ENCODE results near the gene SYNE2. TPM values are rescaled to one million over a fixed set of nuclear protein-coding genes. Genes with fewer than 3 reads are reported as not detected.

The SYNE2 gene
- total and polyA plus RNA-seq, 10 of the 15 experiments (the other 5 are each of a cell fraction or from before 2014, with no cell fraction given) = 2.1 to 52.7 (median 38.1) TPM

- TF ChIP-seq ATF3 (IDR thresholded peaks at IDR 0.05; ENCODE audit: borderline replicate concordance, extremely low read depth, low read depth, low read length) (no peak), ESRRA (IDR thresholded peaks at IDR 0.05; ENCODE audit: low read length) (no peak), PAX5 (IDR thresholded peaks at IDR 0.05; ENCODE audit: borderline replicate concordance, low read depth, low read length) (no peak)
These were observed 7.3 kb downstream of the SYNE2 start (continued) for GRCh38 chr14:63860146-63860545.

- ATAC-seq = no peak
- Histone ChIP-seq H3K9me3 (replicated peaks; ENCODE audit: control insufficient read depth, insufficient read depth, low read length) (no peaks in the 10 kb centered on the region), H2AFZ (ENCODE audit: control insufficient read depth, low read depth, low read length) (no peak overlapping the region; the same call in 1 of the 2 replicates), H3K9ac (ENCODE audit: control insufficient read depth, insufficient read depth, low read length) (no peak overlapping the region), H3K79me2 (ENCODE audit: control insufficient read depth, insufficient read depth, low read length) (peaks cover 70% of the 10 kb centered on the region), H3K27ac (ENCODE audit: control insufficient read depth, insufficient read depth) (0 out of 2 replicates have a peak overlapping the region, but pooled peaks have one; percentile 74), H3K4me3 (no peak overlapping the region), H3K36me3 (ENCODE audit: control insufficient read depth in 2 of 2, insufficient read depth in 2 of 2, low read length in 1 of 2) (no peaks in the 10 kb centered on the region), H4K20me1 (ENCODE audit: control insufficient read depth, insufficient read depth) (no peaks in the 10 kb centered on the region), H3K27me3 (replicated peaks in 1 of 2; ENCODE audit: control insufficient read depth in 2 of 2, insufficient read depth in 2 of 2, low read length in 1 of 2) (no peaks in the 10 kb centered on the region), H3K4me2 (ENCODE audit: control insufficient read depth, insufficient read depth) (peak overlapping the region; percentile 24), H3K4me1 (ENCODE audit: control insufficient read depth, insufficient read depth, low read length) (peaks cover 37% of the 10 kb centered on the region)
- TF ChIP-seq CTCF (IDR thresholded peaks at IDR 0.05 in 2 of 3, conservative IDR thresholded peaks at IDR 0.05 in 1 of 3; ENCODE audit: control insufficient read depth in 2 of 3, extremely low read depth in 1 of 3, insufficient read depth in 1 of 3, low read depth in 3 of 3, low read length in 3 of 3) (no peak), TARDBP (IDR thresholded peaks at IDR 0.05; ENCODE audit: borderline replicate concordance) (no peak), TBL1XR1 (IDR thresholded peaks at IDR 0.05; ENCODE audit: low read depth, low read length) (no peak), IRF3 (IDR thresholded peaks at IDR 0.05) (no peak), ZNF217 (IDR thresholded peaks at IDR 0.05) (no peak), TCF3 (IDR thresholded peaks at IDR 0.05; ENCODE audit: borderline replicate concordance, insufficient read depth, low read depth, low read length) (no peak), RELA (IDR thresholded peaks at IDR 0.05; ENCODE audit: borderline replicate concordance, partially characterized antibody) (no peak), KLF5 (IDR thresholded peaks at IDR 0.05; ENCODE audit: partially characterized antibody) (no peak), SPI1 (IDR thresholded peaks at IDR 0.05; ENCODE audit: borderline replicate concordance, insufficient read depth, low read depth, low read length) (no peak), IKZF1 (conservative IDR thresholded peaks at IDR 0.05) (no peak), YY1 (IDR thresholded peaks at IDR 0.05; ENCODE audit: low read depth, low read length) (no peak), NR2C1 (IDR thresholded peaks at IDR 0.05) (no peak)
- intact Hi-C loops (cut with micrococcal nuclease; ENCODE audit: unreplicated experiment) = loop anchor here (10.0 kb wide), 1 partner anchor 137 kb away; the partner anchor contains the start of gene SGPP1
- in situ Hi-C loops (cut with MboI) = no loop called here
- no peak for DNase-seq (ENCODE audit: low read depth, low spot score)
- ChIA-PET RAD21 (ENCODE audit: unreplicated experiment) (no interaction called here), CTCF (no interaction called here), SMC1A (ENCODE audit: uncharacterized antibody, unreplicated experiment) (no interaction called here), POLR2A (no interaction called here)
- 78% methylated on average over 8 of the region's 8 CpGs for whole genome bisulfite sequencing (ENCODE audit: insufficient coverage, insufficient replicate concordance, low lambda C conversion rate, missing lambda C conversion rate)
- BruUV-seq (replicated peaks) = no TSS peak
- FAIRE-seq = no peak
These were observed 9.4 kb downstream of the SYNE2 start for GRCh38 chr14:63862163-63862562.
